GM12891 (cell line): Measurements from ENCODE around the gene TMIGD2.
"Not testable (repeated sequence)": the region's sequence is repeated elsewhere in the genome, so short reads cannot be mapped to it uniquely, and the experiment has no call there.

ENCODE experiments used
- DNase-seq: peaks from one replicate; pipeline ENCODE4 v3.0.0; 2011; ENCODE audit warnings: low spot score; ENCODE audit not compliant: insufficient read length
- FAIRE-seq: peaks from 2 replicates; lab custom pipeline; 2011; peaks lifted over from hg19 to GRCh38; lab: Jason Lieb, UNC
- PAX5 ChIP-seq: IDR thresholded peaks from 2 replicates; pipeline ENCODE4 v1.6.1; 2011; ENCODE audit warnings: low read length, moderate library complexity, mild to moderate bottlenecking; ENCODE audit not compliant: insufficient read depth, severe bottlenecking
- POLR2A ChIP-seq: IDR thresholded peaks from 2 replicates; pipeline ENCODE4 v1.6.1; 2011; ENCODE audit warnings: low read depth, low read length, control low read depth
- POLR2AphosphoS5 ChIP-seq: IDR thresholded peaks from 2 replicates; pipeline ENCODE4 v1.6.1; 2011; ENCODE audit warnings: low read depth, low read length, control low read depth
- POU2F2 ChIP-seq: IDR thresholded peaks from 2 replicates; pipeline ENCODE4 v1.6.1; 2011; ENCODE audit warnings: low read depth, mild to moderate bottlenecking, control low read depth, low read length, moderate library complexity
- SPI1 ChIP-seq: IDR thresholded peaks from 2 replicates; pipeline ENCODE4 v1.6.1; 2011; ENCODE audit warnings: low read depth, low read length, control low read depth
- TAF1 ChIP-seq: IDR thresholded peaks from 2 replicates; pipeline ENCODE4 v1.6.1; 2011; ENCODE audit warnings: low read depth, low read length, control low read depth

TMIGD2 gene

DNA sequence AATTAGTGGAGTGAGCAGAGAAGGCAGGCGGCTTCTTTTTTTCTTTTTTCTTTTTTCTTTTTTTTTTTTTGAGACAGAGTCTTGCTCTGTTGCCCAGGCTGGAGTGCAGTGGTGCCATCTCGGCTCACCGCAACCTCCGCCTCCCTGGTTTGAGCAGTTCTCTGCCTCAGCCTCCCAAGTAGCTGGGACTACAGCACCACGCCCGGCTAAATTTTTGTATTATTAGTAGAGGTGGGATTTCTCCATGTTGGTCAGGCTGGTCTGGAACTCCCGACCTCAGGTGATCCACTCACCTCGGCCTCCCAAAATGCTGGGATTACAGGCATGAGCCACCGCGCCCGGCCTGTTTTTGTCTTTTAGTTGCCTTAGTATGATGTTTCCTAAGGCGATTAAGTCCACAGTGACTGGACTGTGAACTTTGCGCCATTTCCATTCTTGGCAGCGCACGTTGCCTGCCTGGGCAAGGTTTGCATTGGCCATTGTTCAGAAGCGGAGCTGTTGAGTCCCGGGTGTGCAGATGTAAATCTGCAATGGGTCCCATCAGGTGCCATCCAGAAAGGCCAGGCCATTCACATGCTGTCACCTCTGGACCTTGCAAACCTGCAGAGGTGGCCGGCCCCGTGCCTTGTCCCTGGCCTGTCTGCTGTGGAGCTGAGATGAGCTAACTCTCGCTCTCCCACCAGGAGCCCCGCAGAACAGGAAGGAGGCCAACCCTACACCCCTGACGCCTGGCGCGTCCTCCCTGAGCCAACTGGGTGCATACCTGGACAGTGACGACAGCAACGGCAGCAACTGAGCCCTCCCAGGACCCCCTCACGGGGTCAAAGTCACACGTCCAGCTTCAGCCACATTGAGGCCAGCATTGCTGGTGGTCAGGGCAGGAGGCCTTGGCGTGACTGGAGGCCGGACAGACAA, 34.0 kb downstream of the TMIGD2 start:
- TF ChIP-seq POLR2A (no peak), PAX5 (no peak), SPI1 (no peak), POU2F2 (no peak), POLR2AphosphoS5 (no peak), TAF1 (no peak)
- FAIRE-seq (no peak), DNase-seq (no peak)

- FAIRE-seq (peak; percentile 76), DNase-seq (no peak)
- 0 out of 2 replicates have a peak, but pooled peaks have one; percentile 41 for TF ChIP-seq POLR2AphosphoS5
- TF ChIP-seq SPI1 = no peak
Observed at GRCh38 chr19:4267101-4267900, 34.9 kb downstream of the TMIGD2 start.

GRCh38 chr19:4266253-4267000, 35.8 kb downstream of the TMIGD2 start:
- TF ChIP-seq SPI1 (peak; percentile 46), POLR2A (no peak), TAF1 (no peak)
- FAIRE-seq (no peak), DNase-seq (no peak)

DNA sequence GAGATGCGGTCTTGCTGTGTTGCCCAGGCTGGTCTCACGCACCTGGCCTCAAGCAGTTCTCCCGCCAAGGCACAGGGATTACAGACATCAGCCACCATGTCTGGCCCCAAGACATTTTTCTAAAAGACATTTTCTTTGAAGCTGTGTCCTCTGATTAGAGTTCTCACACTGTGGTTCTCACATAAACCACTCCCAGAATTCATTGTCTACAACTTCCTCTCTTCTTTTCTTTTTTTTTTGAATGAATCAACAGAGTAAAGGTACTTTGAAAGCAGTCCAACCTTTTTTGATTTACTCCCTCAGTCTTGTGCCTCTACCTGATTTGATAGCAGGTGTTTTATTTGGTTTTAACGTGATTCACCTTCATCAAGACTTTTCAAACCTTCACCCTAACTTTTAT, 37.4 kb downstream of the TMIGD2 start:
- FAIRE-seq = no peak

DNA sequence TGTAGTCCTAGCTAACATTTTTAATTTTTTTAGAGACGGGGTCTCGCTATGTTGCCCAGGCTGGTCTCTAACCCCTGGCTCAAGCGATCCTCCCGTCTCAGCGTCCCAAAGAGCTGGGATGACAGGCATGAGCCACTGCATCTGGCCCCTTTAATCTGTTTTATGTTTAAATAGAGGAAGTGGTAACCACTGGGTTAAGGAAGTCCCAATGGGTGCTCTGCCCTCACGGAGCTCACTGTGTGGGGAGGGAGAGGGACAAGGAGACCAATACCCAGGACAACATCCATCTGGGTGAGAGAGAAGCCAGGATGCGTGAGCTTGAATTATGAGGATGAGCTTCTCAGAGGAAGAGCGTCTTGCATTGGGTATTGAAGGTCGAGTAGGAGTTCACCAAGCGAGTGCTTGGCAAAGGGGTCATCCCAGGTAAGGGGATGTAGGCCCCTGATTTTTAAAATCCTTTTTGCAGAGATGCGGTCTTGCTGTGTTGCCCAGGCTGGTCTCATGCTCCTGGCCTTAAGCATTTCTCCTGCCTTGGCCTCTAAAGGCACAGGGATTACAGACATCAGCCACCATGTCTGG, 41.5 kb downstream of the TMIGD2 start:
- DNase-seq = no peak
- no peak for FAIRE-seq
- TF ChIP-seq POU2F2 (no peak), SPI1 (peak; percentile 62), POLR2AphosphoS5 (no peak)

More for the DNA sequence above, 37.4 kb downstream of the TMIGD2 start:
- no peak for TF ChIP-seq PAX5
- no peak for TF ChIP-seq TAF1
- no peak for TF ChIP-seq SPI1
- TF ChIP-seq POLR2A = no peak
- TF ChIP-seq POLR2AphosphoS5 = no peak
- TF ChIP-seq POU2F2 = no peak
- DNase-seq = no peak

DNA sequence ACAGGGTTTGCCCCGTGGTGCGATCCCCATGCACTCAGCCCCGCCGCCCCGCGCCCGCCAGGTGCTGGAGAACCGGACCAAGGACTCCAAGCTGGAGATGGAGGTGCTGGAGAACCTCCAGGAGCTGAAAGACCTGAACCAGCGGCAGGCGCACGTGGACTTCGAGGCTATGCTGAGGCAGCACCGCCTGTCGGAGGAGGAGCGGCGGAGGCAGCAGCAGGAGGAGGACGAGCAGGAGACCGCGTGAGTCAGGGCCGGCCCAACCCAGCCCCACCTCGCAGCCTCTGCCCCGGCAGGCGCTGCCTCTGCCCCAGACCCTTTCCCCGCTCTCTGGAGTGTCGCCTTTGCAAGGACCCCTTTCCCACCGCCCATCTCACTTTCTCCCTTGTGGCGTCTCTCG, 44.0 kb downstream of the TMIGD2 start:
- FAIRE-seq (no peak), DNase-seq (no peak)
- no peak for TF ChIP-seq PAX5
- no peak for TF ChIP-seq POU2F2
- TF ChIP-seq SPI1 = no peak
- no peak for TF ChIP-seq POLR2A
- TF ChIP-seq POLR2AphosphoS5 = no peak
- no peak for TF ChIP-seq TAF1

DNA sequence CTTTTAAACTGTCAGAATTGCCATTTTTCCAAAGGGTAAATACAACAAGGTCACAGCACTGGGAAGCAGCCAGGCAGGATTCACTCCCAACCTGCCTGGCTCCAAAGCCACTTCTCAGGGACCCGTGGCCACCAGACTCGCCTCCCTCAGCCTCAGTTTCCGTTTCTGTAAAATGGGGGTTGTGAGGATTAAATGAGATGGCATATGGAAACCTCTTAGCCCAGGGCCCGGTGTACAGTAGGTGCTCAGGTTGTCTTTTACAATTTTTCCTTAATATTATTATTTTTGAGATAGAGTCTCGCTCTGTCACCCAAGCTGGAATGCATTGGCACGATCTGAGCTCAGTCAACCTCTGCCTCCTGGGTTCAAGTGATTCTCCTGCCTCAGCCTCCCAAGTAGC, 45.2 kb downstream of the TMIGD2 start:
- DNase-seq = no peak
- TF ChIP-seq POU2F2 (no peak), TAF1 (no peak), PAX5 (no peak), SPI1 (no peak), POLR2A (no peak), POLR2AphosphoS5 (no peak)
- no peak for FAIRE-seq

GRCh38 chr19:4256563-4256962, 45.6 kb downstream of the TMIGD2 start:
- TF ChIP-seq SPI1 (no peak), TAF1 (no peak), PAX5 (no peak), POLR2AphosphoS5 (no peak), POLR2A (no peak), POU2F2 (no peak)
- DNase-seq (no peak), FAIRE-seq (no peak)

DNA sequence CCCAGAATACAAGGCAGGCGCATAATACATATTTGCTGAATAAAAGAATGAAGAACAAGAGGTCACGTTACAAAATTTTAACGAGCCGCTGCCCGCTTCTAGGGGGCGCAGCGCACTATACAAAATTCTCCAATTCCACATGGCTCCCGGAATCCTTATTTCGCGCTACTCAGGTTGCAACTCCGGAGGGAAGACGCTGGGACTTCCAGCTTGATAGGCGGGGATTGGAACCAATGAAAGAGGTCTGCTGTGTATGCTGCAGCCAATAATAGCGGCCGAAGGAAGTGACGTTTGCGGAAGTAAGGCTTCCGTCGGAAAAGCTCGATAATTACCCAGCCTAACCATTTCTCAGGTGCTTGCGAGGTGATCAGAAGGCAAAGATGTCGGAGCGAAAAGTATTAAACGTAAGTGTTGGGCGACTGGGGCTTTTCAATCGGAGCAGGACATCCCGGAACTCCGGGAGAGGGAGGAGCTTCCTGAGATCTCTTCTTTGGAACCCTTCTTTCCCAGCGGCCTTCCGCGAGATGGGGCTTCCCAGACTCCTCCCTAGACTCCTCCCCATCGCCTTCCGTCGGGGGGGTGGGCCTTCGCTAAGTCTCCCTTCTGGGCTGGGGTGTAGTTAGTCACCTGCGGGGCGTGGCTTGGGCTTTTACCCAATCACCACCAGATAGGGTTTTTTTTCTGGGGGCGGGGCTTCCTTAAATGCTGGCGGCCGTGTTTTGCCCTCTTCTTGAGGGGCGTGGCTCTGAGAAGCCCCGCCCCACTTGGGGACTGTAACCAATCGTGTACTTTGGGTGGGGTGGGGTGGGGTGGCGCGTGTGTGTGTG, 55.2 kb downstream of the TMIGD2 start, which contains the start of gene YJU2:
YJU2 (plus strand) TSS at position 314 of the 827 bp plus-strand sequence; CDS start at position 381, 67 bp downstream.
- TF ChIP-seq TAF1 (peak; percentile 93), SPI1 (peak; percentile 29), POLR2A (peak; percentile 92), POLR2AphosphoS5 (peak; percentile 96), POU2F2 (peak; percentile 76), PAX5 (no peak)
- peak; percentile 98 for DNase-seq
- FAIRE-seq = peak; percentile 92

DNA sequence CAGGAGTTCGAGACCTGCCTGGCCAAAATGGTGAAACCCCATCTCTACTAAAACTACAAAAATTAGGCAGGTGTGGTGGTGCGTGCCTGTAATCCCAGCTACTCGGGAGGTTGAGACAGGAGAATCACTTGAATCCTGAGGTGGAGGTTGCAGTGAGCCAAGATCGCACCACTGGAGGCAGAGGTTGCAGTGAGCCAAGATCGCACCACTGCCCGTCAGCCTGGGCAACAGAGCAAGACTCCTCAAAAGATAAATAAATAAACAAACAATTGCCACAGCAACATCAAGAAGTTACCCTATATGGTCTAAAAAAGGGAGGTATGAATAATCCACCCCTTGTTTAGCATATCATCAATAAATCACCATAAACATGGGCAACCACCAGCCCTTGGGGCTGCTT, 56.3 kb downstream of the TMIGD2 start:
- DNase-seq = not testable (repeated sequence)

More for the DNA sequence above, 56.3 kb downstream of the TMIGD2 start:
- not testable (repeated sequence) for FAIRE-seq
